IMR-90 (cell line): ENCODE measurements around the gene PPM1H.

Experiments
- MAFK ChIP-seq: IDR thresholded peaks from 2 replicates; pipeline ENCODE4 v1.6.1; 2012; ENCODE audit warnings: low read depth, low read length, improper control_type of control experiment
- RFX5 ChIP-seq: IDR thresholded peaks from 2 replicates; pipeline ENCODE4 v1.8.0; 2012; ENCODE audit warnings: low read depth, mild to moderate bottlenecking, low read length, moderate library complexity

- no peak for TF ChIP-seq MAFK
- no peak for TF ChIP-seq RFX5
These were observed 183.2 kb downstream of the PPM1H start for GRCh38 chr12:62751810-62752155.
